GM18909 (cell line): ENCODE results near the gene GJD3.

Experiments
- ATAC-seq: cut with Tn5 transposase; IDR thresholded peaks from one replicate; pipeline ENCODE4 v1.9.1; 2021; ENCODE audit warnings: mild to moderate bottlenecking; ENCODE audit not compliant: unreplicated experiment, poor library complexity

The GJD3 gene

DNA sequence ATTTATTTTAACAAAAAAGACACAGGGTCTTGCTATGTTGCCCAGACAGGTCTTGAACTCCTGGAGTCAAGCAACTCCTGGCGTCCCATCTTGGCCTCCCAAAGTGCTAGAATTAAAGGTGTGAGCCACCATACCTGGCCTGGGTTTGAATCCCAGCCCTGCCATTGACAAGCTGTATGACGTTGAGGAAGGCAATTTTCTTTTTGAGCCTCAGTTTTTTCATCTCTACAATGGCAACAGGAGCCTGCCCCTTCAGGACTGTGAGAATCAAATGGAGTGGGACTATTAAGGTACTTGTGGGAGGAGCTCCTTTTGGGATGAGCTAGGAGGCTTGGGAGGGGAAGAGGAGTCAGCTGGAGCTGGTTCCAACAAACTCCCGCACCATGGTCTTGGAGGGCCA is 49.3 kb downstream of the GJD3 start:
- ATAC-seq: no peak

GRCh38 chr17:40314584-40314956 is 50.0 kb downstream of the GJD3 start:
- ATAC-seq: no peak

DNA sequence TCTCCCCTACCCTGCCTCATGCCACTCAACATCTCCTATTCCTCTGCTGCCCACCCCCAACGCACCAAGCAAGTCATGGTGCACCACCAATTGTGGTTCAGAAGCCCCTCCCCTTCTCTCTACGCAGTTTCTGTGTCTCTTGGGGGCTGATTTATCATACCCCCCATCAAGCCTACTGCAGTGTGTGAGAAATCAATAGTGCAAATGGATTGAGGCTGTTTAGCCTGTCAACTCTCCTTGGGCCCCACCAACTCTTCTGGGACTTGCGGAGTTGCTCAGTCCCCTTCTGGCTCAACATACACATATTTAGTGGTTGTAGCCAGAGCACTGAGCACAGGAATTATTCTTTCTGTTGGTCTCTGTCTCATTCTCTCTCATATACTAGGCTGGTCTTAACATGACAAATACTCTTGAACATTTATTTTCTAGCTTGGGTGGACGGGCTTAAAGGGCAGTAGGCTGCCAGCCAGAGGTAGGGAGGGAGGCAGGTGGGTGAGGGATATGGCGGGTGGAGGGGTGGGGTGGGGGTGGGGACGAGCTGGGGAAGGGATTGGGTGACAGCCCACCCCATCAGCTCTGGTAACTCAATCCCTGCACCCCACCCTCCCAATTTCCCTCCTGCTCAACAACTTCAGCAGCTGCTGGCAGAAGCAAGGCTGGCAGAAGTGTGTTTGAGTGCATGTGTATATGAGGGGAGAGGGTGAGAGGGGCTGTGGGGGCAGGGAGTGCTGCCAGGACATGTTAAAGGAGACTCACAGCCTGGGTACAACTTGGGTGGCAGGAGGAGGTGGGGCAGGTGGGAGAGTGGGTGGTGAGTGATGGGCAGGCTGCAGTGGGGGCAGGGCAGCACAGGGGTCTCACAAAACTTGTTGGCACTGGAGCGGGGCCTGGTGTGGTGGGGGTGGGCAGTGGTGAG is 50.6 kb downstream of the GJD3 start:
- no peak for ATAC-seq
